ENCODE data around the gene SLC37A1. TPM values are rescaled to one million over a fixed set of nuclear protein-coding genes. Genes with fewer than 3 reads are reported as not detected.

The SLC37A1 gene
- total RNA-seq, 1 donor from 2014 or later, result 28.9 TPM

- H3K36me3 ChIP-seq, result peaks cover 48% of the 10 kb centered on the region
- H3K27me3 ChIP-seq (ENCODE audit: low read depth), result no peaks in the 10 kb centered on the region
- intact Hi-C loops (cut with DNase I), result no loop called here
- TF ChIP-seq CTCF (IDR thresholded peaks at IDR 0.05), result no peak
- H3K4me3 ChIP-seq, result no peak overlapping the region
- H3K9me3 ChIP-seq, result no peaks in the 10 kb centered on the region
- H3K27ac ChIP-seq, result no peak overlapping the region
- peaks cover 35% of the 10 kb centered on the region for H3K4me1 ChIP-seq
- ATAC-seq, result no peak
- DNase-seq, result no peak
Observed at GRCh38 chr21:42518215-42518614, 4.6 kb downstream of the SLC37A1 start.

- no peak overlapping the region for H3K27ac ChIP-seq
Observed at GRCh38 chr21:42518626-42519025, 5.0 kb downstream of the SLC37A1 start.

GRCh38 chr21:42520628-42521253, 7.1 kb downstream of the SLC37A1 start:
- Histone ChIP-seq H3K27ac (no peak overlapping the region), H3K27me3 (ENCODE audit: low read depth) (no peaks in the 10 kb centered on the region), H3K4me3 (no peak overlapping the region), H3K9me3 (no peaks in the 10 kb centered on the region), H3K36me3 (peaks cover 52% of the 10 kb centered on the region), H3K4me1 (peaks cover 44% of the 10 kb centered on the region)
- DNase-seq, result no peak
- no peak for ATAC-seq
- intact Hi-C loops (cut with DNase I), result no loop called here
- no peak for TF ChIP-seq CTCF (IDR thresholded peaks at IDR 0.05)

More at GRCh38 chr21:42518626-42519025, 5.0 kb downstream of the SLC37A1 start:
- TF ChIP-seq CTCF (IDR thresholded peaks at IDR 0.05), result no peak
- intact Hi-C loops (cut with DNase I), result no loop called here
- H3K4me3 ChIP-seq, result no peak overlapping the region
- no peaks in the 10 kb centered on the region for H3K9me3 ChIP-seq
- H3K27me3 ChIP-seq (ENCODE audit: low read depth), result no peaks in the 10 kb centered on the region
- peaks cover 38% of the 10 kb centered on the region for H3K4me1 ChIP-seq
- no peak for DNase-seq
- no peak for ATAC-seq
- H3K36me3 ChIP-seq, result peaks cover 52% of the 10 kb centered on the region

GRCh38 chr21:42521384-42521783, 7.7 kb downstream of the SLC37A1 start:
- Histone ChIP-seq H3K4me1 (peaks cover 44% of the 10 kb centered on the region), H3K36me3 (peaks cover 53% of the 10 kb centered on the region), H3K27me3 (ENCODE audit: low read depth) (no peaks in the 10 kb centered on the region), H3K9me3 (no peaks in the 10 kb centered on the region), H3K27ac (no peak overlapping the region), H3K4me3 (no peak overlapping the region)
- TF ChIP-seq CTCF (IDR thresholded peaks at IDR 0.05), result no peak
- DNase-seq, result no peak
- no peak for ATAC-seq
- intact Hi-C loops (cut with DNase I), result no loop called here

- TF ChIP-seq CTCF (IDR thresholded peaks at IDR 0.05), result no peak
- H3K4me3 ChIP-seq, result no peak overlapping the region
- peaks cover 44% of the 10 kb centered on the region for H3K4me1 ChIP-seq
- H3K9me3 ChIP-seq, result no peaks in the 10 kb centered on the region
- no peak overlapping the region for H3K27ac ChIP-seq
- no peak for DNase-seq
- no peak for ATAC-seq
- intact Hi-C loops (cut with DNase I), result no loop called here
- no peaks in the 10 kb centered on the region for H3K27me3 ChIP-seq (ENCODE audit: low read depth)
- H3K36me3 ChIP-seq, result peaks cover 53% of the 10 kb centered on the region
Observed at GRCh38 chr21:42521805-42522204, 8.2 kb downstream of the SLC37A1 start.
